ENCODE results near the gene MED7.

MED7 gene

DNA sequence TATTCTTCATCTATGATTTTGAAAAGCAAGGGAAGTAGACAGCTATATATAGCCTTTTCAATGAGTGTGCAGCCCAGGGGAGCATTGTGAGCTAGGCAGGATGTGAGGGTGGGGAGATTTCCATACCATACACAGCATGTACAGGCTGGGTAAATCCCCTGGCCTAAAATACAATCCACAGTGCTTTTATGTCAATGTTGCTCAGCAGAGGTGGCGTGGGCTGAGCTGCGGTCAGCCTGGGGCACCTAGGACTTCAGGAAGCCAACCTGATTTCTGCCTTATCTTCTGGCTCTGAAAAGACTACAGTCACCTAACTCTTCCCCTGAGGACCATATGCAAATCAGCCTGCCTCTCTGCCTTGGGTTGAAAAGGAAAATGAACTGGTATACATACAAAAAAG, 29.7 kb upstream of the MED7 start:
- TF ChIP-seq, protein P1, sequence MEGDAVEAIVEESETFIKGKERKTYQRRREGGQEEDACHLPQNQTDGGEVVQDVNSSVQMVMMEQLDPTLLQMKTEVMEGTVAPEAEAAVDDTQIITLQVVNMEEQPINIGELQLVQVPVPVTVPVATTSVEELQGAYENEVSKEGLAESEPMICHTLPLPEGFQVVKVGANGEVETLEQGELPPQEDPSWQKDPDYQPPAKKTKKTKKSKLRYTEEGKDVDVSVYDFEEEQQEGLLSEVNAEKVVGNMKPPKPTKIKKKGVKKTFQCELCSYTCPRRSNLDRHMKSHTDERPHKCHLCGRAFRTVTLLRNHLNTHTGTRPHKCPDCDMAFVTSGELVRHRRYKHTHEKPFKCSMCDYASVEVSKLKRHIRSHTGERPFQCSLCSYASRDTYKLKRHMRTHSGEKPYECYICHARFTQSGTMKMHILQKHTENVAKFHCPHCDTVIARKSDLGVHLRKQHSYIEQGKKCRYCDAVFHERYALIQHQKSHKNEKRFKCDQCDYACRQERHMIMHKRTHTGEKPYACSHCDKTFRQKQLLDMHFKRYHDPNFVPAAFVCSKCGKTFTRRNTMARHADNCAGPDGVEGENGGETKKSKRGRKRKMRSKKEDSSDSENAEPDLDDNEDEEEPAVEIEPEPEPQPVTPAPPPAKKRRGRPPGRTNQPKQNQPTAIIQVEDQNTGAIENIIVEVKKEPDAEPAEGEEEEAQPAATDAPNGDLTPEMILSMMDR (IDR thresholded peaks at IDR 0.05; ENCODE audit: low read depth, low read length), result no peak
- TF ChIP-seq EZH2phosphoT487 (IDR thresholded peaks at IDR 0.05; ENCODE audit: low read depth), result no peak
- no peak overlapping the region for H3K27ac ChIP-seq (ENCODE audit: low read length)
- H3K36me3 ChIP-seq (replicated peaks; ENCODE audit: low read depth, low read length), result no peaks in the 10 kb centered on the region
- no peaks in the 10 kb centered on the region for H3K79me2 ChIP-seq (ENCODE audit: low read length)
- peaks cover 3% of the 10 kb centered on the region; the same call in 1 of the 2 replicates for H3K27me3 ChIP-seq (ENCODE audit: low read depth, low read length)
- no peak overlapping the region; the same call in 1 of the 2 replicates for H2AFZ ChIP-seq (ENCODE audit: low read depth, low read length)
- no peaks in the 10 kb centered on the region for H3K9me3 ChIP-seq (ENCODE audit: insufficient read depth, low read length)
- peak overlapping the region; percentile 28; the same call in 1 of the 2 replicates for H3K4me3 ChIP-seq (ENCODE audit: low read length)
- peaks cover 9% of the 10 kb centered on the region for H3K4me1 ChIP-seq (ENCODE audit: low read length)
- H3K4me2 ChIP-seq (ENCODE audit: low read length), result peak overlapping the region; percentile 35
- H3K9ac ChIP-seq (ENCODE audit: low read length), result no peak overlapping the region
- H4K20me1 ChIP-seq (ENCODE audit: insufficient read depth, low read length), result no peaks in the 10 kb centered on the region

DNA sequence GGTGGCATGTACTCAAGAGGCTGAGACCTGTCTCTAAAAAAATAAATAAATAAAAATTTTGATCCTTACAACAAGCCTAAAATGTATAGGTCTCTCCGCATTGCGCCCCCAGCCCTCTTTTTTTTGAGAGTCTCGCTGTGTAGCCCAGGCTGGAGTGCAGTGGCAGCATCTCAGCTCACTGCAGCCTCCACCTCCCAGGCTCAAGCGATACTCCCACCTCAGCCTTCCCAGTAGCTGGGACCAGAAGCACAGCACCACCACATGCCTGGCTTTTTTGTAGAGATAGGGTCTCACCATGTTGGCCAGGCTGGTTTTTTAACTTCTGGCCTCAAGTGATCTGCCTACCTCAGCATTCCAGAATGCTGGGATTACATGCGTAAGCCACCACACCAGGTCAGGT, 25.6 kb upstream of the MED7 start:
- H2AFZ ChIP-seq (ENCODE audit: low read depth, low read length), result no peak overlapping the region
- H3K4me3 ChIP-seq (ENCODE audit: low read length), result no peak overlapping the region
- peaks cover 9% of the 10 kb centered on the region for H3K4me1 ChIP-seq (ENCODE audit: low read length)
- no peak for TF ChIP-seq EZH2phosphoT487 (IDR thresholded peaks at IDR 0.05; ENCODE audit: low read depth)
- TF ChIP-seq, protein P1 (IDR thresholded peaks at IDR 0.05; ENCODE audit: low read depth, low read length), result no peak
- no peak overlapping the region for H3K4me2 ChIP-seq (ENCODE audit: low read length)
- H3K9me3 ChIP-seq (ENCODE audit: insufficient read depth, low read length), result no peaks in the 10 kb centered on the region
- H3K27me3 ChIP-seq (ENCODE audit: low read depth, low read length), result peaks cover 5% of the 10 kb centered on the region; the same call in 1 of the 2 replicates
- no peaks in the 10 kb centered on the region for H3K36me3 ChIP-seq (replicated peaks; ENCODE audit: low read depth, low read length)
- H3K9ac ChIP-seq (ENCODE audit: low read length), result no peak overlapping the region
- H3K79me2 ChIP-seq (ENCODE audit: low read length), result no peaks in the 10 kb centered on the region
- no peaks in the 10 kb centered on the region for H4K20me1 ChIP-seq (ENCODE audit: insufficient read depth, low read length)
- H3K27ac ChIP-seq (ENCODE audit: low read length), result no peak overlapping the region

- no peak overlapping the region for H3K27ac ChIP-seq (ENCODE audit: low read length)
- no peak overlapping the region for H2AFZ ChIP-seq (ENCODE audit: low read depth, low read length)
- H3K4me1 ChIP-seq (ENCODE audit: low read length), result peaks cover 2% of the 10 kb centered on the region
- H3K4me2 ChIP-seq (ENCODE audit: low read length), result no peak overlapping the region
- peaks cover 5% of the 10 kb centered on the region; the same call in 1 of the 2 replicates for H3K27me3 ChIP-seq (ENCODE audit: low read depth, low read length)
- H3K9me3 ChIP-seq (ENCODE audit: insufficient read depth, low read length), result no peaks in the 10 kb centered on the region
- no peaks in the 10 kb centered on the region for H3K36me3 ChIP-seq (replicated peaks; ENCODE audit: low read depth, low read length)
- H3K4me3 ChIP-seq (ENCODE audit: low read length), result no peak overlapping the region
- TF ChIP-seq, protein P1 (IDR thresholded peaks at IDR 0.05; ENCODE audit: low read depth, low read length), result no peak
- no peak for TF ChIP-seq EZH2phosphoT487 (IDR thresholded peaks at IDR 0.05; ENCODE audit: low read depth)
- no peaks in the 10 kb centered on the region for H4K20me1 ChIP-seq (ENCODE audit: insufficient read depth, low read length)
- no peak overlapping the region for H3K9ac ChIP-seq (ENCODE audit: low read length)
- H3K79me2 ChIP-seq (ENCODE audit: low read length), result no peaks in the 10 kb centered on the region
Measured at GRCh38 chr5:157167214-157167621, 24.6 kb upstream of the MED7 start.

GRCh38 chr5:157166214-157167213, 23.8 kb upstream of the MED7 start, which contains the start of gene GARIN3:
TSS of gene GARIN3 (minus strand) at chr5:157166264. CDS start at chr5:157166168, 96 bp downstream.
- no peaks in the 10 kb centered on the region for H3K9me3 ChIP-seq (ENCODE audit: insufficient read depth, low read length)
- no peaks in the 10 kb centered on the region for H3K4me1 ChIP-seq (ENCODE audit: low read length)
- no peak within 1 kb of the TSS for H2AFZ ChIP-seq (ENCODE audit: low read depth, low read length)
- no peaks in the 10 kb centered on the region for H4K20me1 ChIP-seq (ENCODE audit: insufficient read depth, low read length)
- H3K4me2 ChIP-seq (ENCODE audit: low read length), result no peak within 1 kb of the TSS
- no peak within 1 kb of the TSS for H3K4me3 ChIP-seq (ENCODE audit: low read length)
- peaks cover 5% of the 10 kb centered on the region; the same call in 1 of the 2 replicates for H3K27me3 ChIP-seq (ENCODE audit: low read depth, low read length)
- no peak for TF ChIP-seq EZH2phosphoT487 (IDR thresholded peaks at IDR 0.05; ENCODE audit: low read depth)
- TF ChIP-seq, protein P1 (IDR thresholded peaks at IDR 0.05; ENCODE audit: low read depth, low read length), result no peak
- H3K79me2 ChIP-seq (ENCODE audit: low read length), result no peaks in the 10 kb centered on the region
- H3K9ac ChIP-seq (ENCODE audit: low read length), result no peak within 1 kb of the TSS
- no peaks in the 10 kb centered on the region for H3K36me3 ChIP-seq (replicated peaks; ENCODE audit: low read depth, low read length)
- H3K27ac ChIP-seq (ENCODE audit: low read length), result no peak within 1 kb of the TSS
